HG02588 (cell line): ENCODE results near the gene FKBP7.
"Not testable (repeated sequence)": the region's sequence is repeated elsewhere in the genome, so short reads cannot be mapped to it uniquely, and the experiment has no call there.

ENCODE experiments used
- ATAC-seq: cut with Tn5 transposase; IDR thresholded peaks from one replicate; pipeline ENCODE4 v1.9.1; 2021; ENCODE audit warnings: mild to moderate bottlenecking, moderate library complexity; ENCODE audit not compliant: unreplicated experiment

The FKBP7 gene

DNA sequence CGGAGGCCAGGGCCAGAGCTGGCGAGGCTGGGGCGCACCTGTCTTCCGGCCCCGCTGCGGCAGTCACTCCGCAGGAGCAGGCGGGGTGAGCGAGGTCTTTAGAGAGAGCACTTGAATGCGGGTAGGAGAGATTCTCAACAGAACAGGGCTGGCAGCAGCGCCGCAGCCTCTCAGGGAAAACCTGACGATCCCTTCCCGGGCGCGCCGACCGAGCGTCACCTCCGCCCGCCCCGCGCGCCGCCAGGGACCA, 28.0 kb downstream of the FKBP7 start:
- ATAC-seq: peak; percentile 47

- ATAC-seq: peak; percentile 5
These were observed 28.5 kb downstream of the FKBP7 start for GRCh38 chr2:178449700-178450523.

DNA sequence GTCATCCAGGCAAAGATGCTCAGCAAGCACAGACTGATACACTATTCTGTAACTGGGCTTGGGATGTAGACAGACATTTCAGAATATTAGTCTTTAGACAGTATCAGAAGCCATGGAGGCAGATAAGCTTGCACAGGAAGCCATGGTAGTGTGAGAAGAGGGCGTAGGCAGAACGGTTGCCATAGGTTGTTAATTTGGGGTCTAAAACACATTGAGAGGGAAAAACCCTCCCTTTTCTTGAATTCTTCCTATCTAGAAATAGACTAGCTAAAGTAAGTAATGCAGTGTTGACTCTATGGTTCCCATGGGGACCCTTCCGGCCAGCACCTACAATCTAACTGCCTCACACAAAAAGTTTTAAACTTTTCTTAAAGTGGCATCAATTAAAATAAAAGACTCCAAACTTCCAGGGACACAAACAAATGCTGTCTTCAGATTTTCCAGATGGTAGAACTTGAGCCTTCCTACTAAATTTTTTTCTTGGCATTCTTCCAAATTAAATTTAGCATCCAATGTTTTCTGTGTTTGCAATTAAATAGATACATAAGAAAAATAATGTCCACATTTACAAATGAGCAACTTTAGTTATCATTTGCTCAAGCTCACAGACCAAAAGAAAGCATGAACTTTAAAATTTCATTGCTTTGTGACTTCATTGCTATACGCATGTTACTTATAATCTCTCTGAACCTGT, 29.3 kb downstream of the FKBP7 start:
- ATAC-seq: no peak

DNA sequence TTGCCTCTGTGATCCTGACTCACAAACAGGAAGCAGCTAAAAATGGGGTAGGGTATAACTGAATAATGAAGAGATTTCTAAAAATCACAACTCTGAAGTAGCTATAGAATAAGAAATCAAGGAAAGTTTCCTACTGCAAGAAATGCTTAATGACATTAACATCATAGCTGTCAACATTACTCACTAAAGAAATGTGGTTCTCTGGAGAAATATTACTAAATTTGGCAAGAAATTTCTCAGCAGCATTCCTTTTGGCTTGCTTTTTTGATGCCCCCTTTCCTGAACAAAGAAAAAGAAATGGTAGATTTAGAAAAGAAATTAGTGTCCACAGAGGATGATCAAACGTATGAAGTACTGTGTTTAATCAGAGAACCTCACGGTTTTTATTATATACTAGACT, 37.0 kb downstream of the FKBP7 start:
- no peak for ATAC-seq

GRCh38 chr2:178436662-178437061, 41.7 kb downstream of the FKBP7 start:
- ATAC-seq: no peak

- ATAC-seq: no peak
These were observed 49.1 kb downstream of the FKBP7 start for GRCh38 chr2:178429336-178429735.

GRCh38 chr2:178428396-178428806, 50.0 kb downstream of the FKBP7 start:
- ATAC-seq: no peak

DNA sequence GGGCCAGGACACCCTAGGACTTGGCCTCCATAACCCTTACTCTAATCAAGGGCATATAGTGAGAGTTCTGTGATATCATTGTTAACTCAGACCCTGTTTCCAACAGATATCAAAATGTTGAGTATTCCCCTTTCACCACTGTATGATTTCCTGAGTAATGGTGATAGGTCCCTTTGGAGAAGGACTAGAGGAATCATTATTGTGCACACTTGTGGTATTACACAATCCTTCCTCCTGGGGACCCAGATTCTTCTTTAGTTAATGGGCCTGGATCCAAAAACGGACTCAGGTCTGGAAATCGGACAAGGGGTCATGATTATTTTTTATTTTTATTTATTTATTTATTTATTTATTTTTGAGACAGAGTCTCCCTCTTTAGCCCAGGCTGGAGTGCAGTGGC, 50.9 kb downstream of the FKBP7 start:
- ATAC-seq: no peak

GRCh38 chr2:178426388-178426787, 52.0 kb downstream of the FKBP7 start:
- ATAC-seq: no peak

DNA sequence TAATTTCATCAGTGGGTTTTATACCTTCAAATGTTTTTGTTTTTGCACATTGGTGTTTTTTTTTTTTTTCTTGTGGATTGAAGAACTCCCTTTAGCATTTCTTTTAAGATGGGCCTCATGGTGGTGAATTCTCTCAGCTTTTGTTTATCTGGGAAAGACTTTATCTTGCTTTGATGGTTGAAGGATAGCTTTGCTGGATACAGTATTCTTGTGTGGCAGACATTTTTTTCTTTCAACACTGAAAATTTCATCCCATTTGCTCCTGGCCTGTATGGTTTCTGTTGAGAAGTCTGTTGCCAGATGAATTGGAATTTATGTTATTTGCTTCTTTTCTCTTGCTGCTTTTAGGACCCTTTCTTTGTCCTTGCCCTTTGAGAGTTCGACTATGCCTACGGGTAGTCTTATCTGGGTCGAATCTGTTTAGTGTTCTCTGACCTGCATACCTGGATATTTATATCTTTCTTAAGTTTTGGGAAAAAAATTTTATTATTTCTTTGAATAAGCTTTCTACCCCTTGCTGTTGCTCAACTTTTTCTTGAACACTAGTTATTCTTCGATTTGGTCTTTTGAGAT, 53.1 kb downstream of the FKBP7 start:
- no peak for ATAC-seq

GRCh38 chr2:178423746-178424145, 54.7 kb downstream of the FKBP7 start:
- ATAC-seq: not testable (repeated sequence)

DNA sequence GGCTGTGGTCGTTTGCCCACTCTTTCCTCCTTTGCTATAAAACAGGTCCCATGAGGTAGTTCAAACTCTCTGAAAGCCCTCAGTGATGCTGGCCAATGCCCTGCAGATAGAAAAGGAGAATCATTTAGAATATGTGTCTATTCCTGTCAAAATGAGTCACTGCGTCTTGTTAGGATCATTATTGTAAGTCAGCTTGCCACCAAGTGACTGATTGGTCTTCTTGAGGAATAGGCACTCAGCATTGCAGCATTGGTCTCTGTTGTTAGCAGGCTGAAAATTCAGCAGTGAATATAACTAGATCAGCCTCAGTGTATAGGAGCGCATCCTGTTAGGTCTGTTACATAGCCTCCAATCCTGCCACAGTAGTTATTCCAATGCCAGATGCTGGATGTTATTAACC, 56.3 kb downstream of the FKBP7 start:
- ATAC-seq: no peak

DNA sequence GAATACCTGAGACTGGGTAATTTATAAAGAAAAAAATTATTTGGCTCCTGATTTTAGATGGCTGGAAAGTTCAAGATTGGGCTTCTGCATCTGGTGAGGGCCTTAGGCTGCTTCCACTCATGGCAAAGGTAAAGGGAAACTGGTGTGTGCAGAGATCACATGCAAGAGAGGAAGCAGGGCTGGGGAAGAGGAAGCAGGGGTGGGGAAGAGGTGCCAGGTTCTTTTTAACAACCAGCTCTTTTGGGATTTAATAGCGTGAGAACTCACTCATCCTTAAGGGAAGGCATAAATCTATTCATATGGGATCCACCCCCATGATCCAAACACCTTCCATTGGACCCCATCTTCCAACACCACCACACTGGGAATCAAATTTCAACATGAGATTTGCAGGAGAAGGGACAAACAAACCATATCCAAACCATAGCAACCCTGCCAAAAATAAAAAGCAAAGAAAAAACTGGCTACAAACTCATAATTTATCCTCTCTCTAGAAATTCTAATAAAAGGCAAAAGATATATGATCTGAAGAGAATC, 57.9 kb downstream of the FKBP7 start:
- no peak for ATAC-seq

- ATAC-seq: no peak
These were observed 59.3 kb downstream of the FKBP7 start for GRCh38 chr2:178419123-178419522.

DNA sequence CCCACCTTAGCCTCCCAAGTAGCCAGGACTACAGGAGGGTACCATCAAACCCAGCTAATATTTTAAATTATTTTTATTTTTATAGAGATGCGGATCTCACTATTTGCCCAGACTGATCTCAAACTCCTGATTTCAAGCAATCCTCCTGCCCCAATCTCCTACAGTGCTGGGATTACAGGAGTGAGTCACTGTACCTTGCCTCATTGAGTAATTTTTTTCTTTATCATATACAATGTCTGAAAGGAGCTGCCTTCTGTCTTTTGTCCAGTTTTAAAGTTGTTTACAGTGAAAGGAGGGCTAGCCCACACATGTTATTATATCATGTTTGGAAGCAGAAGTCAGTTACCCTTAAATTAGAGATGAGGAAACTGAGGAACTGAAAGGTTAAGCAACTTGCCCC, 60.0 kb downstream of the FKBP7 start:
- no peak for ATAC-seq

DNA sequence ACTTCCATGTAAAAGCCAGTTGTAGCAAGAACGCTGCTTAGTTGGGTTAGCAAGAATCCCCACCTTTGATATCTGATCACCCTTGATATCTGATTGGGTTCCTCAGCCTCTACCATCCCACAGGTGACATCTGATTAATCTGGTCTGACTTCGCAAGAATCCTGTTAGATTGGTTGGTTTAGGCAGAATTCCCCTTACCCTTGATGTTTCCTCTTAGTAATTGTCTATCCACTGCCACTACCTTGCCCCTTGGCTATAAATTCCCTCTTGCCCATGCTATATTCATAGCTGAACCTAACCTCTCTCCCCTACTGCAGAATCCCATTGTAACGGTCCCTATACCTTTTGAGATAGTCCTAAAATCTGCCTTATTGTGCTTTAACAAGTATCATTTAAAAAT, 60.5 kb downstream of the FKBP7 start:
- no peak for ATAC-seq

DNA sequence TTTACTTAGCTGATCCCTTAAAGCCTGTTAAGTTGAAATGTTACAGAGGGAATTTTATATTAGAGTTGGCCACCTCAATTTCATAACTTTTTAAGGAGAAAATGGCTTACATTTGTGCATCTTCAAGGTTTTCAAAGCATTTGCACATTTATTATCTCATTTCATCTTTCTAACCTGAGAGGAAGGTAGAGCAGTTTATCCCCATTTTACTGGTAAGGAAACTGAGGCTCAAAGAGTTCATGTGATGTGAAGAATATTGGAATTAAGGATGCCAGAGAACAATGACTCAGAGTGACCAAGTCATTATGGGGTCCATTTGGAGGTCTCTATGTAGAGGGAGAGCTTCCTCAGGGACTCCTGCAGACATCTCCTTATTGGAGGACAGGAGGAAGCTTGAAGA, 62.4 kb downstream of the FKBP7 start:
- no peak for ATAC-seq

GRCh38 chr2:178414266-178415247, 63.8 kb downstream of the FKBP7 start:
- peak; percentile 78 for ATAC-seq
